ENCODE results near the gene PTDSS2. TPM values are rescaled to one million over a fixed set of nuclear protein-coding genes. Genes with fewer than 3 reads are reported as not detected.

PTDSS2 gene
- total and polyA plus RNA-seq, 2 experiments from 2014 or later: 22.7 to 145 TPM

DNA sequence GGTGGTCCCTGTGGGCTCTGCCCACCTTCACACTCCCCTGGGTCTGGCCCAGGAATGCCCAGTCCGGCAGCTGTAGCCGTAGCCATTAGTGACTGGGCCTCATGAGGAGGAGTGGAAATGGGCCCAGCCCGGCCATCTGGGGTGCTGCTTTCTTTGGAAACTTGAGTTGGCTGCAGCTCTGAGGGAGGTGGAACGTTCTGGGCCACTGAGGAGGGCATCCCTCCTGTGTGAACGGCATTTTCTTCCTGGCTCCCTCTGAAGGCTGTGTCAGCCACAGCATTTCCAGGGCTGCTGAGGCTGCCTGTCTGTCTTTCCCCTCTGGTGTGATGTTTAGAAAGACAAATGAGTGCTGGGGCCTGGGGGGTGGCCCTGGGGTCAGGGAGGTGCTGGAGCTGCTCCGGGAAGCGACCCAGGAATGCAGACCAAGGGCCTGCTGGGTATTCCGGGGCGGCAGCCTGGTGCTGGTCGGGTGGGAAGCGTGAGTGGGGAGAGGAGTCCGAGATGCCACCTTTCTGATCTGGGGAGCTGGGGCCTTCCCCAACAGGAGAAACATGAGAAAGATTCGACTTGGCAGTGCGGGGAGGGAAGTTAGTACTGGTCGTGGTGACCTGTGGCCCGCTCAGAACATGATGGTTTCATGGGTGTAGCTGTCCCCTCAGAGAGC lies 27.1 kb downstream of the PTDSS2 start:
- H3K27ac Mint-ChIP-seq: peak overlapping the region; percentile 67
- peaks cover 6% of the 10 kb centered on the region; the same call in 2 of the 3 replicates for H3K36me3 Mint-ChIP-seq (ENCODE audit: low read depth)
- no peaks in the 10 kb centered on the region for H3K9me3 Mint-ChIP-seq

More for the DNA sequence above, 27.1 kb downstream of the PTDSS2 start:
- no peak overlapping the region for H3K4me3 ChIP-seq
- H3K27me3 ChIP-seq (ENCODE audit: insufficient read depth): no peaks in the 10 kb centered on the region
- H3F3A ChIP-seq (replicated peaks; ENCODE audit: low read depth): peaks cover 8% of the 10 kb centered on the region
- ATAC-seq: peak; percentile 25
- no peak overlapping the region for H3K4me2 ChIP-seq
- H3K79me2 ChIP-seq (replicated peaks; ENCODE audit: insufficient read depth): peaks cover 29% of the 10 kb centered on the region
- peaks cover 3% of the 10 kb centered on the region for H3K4me1 Mint-ChIP-seq
- H3K27ac ChIP-seq (ENCODE audit: low read depth): no peak overlapping the region
- no peak overlapping the region for H3K4me3 Mint-ChIP-seq
- no peak for DNase-seq (ENCODE audit: low spot score)
- H3K36me3 ChIP-seq (ENCODE audit: insufficient read depth): no peaks in the 10 kb centered on the region
- H3K27me3 Mint-ChIP-seq (ENCODE audit: insufficient read depth, low read depth, poor library complexity): peaks cover 6% of the 10 kb centered on the region
- H3K9me2 ChIP-seq (ENCODE audit: insufficient read depth): no peaks in the 10 kb centered on the region
- TF ChIP-seq ZNF462 (CRISPR knock-in tag; IDR thresholded peaks at IDR 0.05) (no peak), REST (IDR thresholded peaks at IDR 0.05; ENCODE audit: unreplicated experiment) (no peak), STAT1 (IDR thresholded peaks at IDR 0.05; ENCODE audit: unreplicated experiment) (no peak), CTCF (conservative IDR thresholded peaks at IDR 0.05; ENCODE audit: low read depth in 2 of 2) (no peak), NANOG (IDR thresholded peaks at IDR 0.05; ENCODE audit: borderline replicate concordance) (no peak), JUNB (IDR thresholded peaks at IDR 0.05; ENCODE audit: unreplicated experiment) (no peak), ZNF331 (CRISPR knock-in tag; IDR thresholded peaks at IDR 0.05; ENCODE audit: low read depth) (no peak), POLR2AphosphoS5 (IDR thresholded peaks at IDR 0.05; ENCODE audit: low read depth) (no peak), CREB1 (CRISPR knock-in tag; IDR thresholded peaks at IDR 0.05; ENCODE audit: low read depth) (no peak), ZNF114 (CRISPR knock-in tag; IDR thresholded peaks at IDR 0.05) (no peak), EZH2phosphoT487 (IDR thresholded peaks at IDR 0.05; ENCODE audit: unreplicated experiment) (no peak), EZH2 (IDR thresholded peaks at IDR 0.05; ENCODE audit: low read depth, unreplicated experiment) (no peak)
- TF ChIP-seq, protein P1, sequence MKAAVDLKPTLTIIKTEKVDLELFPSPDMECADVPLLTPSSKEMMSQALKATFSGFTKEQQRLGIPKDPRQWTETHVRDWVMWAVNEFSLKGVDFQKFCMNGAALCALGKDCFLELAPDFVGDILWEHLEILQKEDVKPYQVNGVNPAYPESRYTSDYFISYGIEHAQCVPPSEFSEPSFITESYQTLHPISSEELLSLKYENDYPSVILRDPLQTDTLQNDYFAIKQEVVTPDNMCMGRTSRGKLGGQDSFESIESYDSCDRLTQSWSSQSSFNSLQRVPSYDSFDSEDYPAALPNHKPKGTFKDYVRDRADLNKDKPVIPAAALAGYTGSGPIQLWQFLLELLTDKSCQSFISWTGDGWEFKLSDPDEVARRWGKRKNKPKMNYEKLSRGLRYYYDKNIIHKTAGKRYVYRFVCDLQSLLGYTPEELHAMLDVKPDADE (IDR thresholded peaks at IDR 0.05): no peak
- H4K20me1 ChIP-seq (replicated peaks; ENCODE audit: insufficient read depth): peaks cover 2% of the 10 kb centered on the region; the same call in 1 of the 2 replicates
- H3K4me1 ChIP-seq (ENCODE audit: insufficient read depth): no peaks in the 10 kb centered on the region
- no peak overlapping the region for H2AFZ ChIP-seq

All from GM23338 (cell line).